DMS53 treated with DMSO at 0.1 percent for 48 hours (cell line): ENCODE measurements around the gene TMEM115.
A peak's percentile ranks its signal among the peaks of the same experiment; 100 is the strongest.

ENCODE experiments used
- DNase-seq: peaks from one replicate; lab custom pipeline; 2025; ENCODE audit not compliant: unreplicated experiment; lab: John Stamatoyannopoulos, UW

Gene TMEM115

DNA sequence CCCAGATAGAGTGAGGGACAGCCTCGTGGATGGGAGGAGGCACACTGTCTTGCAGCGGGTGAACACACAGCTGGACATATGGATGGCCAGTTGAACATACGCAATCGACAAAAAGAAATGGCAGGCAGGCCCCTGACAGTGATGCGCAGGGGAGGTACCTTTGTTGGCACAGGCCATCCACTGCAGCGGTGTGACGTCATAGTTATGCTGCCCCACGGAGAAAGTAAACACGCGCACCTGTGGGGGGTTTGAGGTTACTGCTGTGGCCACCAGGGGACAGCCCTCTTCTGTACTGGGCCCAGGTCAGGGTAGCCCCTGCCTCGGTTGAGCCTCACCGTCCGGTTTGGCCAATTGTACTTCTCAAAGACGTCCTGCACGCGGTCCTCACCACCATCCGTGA, 19.4 kb upstream of the TMEM115 start:
- DNase-seq, result no peak

DNA sequence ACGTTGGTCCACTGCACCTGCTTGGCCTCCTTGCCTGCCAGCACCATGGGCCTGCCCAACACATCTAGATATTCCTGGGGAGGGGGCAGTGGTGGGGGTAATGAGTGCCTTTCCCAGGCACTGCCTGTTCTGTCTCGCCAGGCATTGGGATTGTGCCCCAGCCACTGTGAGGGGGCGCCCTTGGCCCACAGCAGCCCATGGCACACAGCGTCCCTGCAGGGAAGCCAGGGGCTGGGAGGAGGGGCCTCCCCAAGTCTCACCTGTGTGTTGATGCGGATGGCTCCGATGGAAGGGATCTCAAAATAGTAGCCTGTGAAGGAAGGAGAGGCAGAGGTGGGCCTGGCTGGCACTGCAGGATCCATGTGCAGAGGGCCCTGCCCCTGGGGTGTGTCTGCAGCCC, 18.7 kb upstream of the TMEM115 start:
- DNase-seq, result no peak

DNA sequence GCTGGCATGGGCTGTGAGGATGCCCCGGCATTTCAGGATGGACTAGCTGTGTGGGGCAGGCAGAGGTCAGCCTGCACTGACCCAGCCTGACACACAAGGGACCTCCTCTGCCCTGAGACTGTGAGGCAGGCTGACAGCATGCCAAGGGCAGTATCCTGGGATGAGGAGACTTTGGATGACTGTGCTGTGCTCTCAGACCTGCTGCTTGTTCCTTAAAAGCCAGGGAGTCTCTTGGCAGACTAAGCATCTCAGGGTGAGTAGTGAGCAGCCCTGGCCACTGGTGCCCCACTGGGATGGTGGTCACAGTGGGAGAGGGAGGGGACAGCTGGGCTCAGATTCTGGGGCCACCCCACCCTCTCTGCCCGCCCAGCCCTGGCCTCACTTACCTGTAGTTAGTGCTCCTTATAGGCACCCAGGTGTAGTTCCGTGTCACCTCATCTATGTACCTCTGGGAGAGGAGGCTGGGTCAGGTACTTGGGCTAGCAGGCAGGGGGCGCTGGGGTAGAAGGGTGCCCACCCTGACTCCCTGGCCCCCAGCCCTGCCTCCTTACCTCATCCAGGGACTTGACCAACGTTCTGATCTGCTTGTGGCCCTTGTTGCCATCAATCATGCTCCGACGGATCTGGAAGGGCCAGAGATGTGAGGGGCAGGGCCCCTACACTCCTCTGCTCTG, 16.1 kb upstream of the TMEM115 start:
- no peak for DNase-seq

DNA sequence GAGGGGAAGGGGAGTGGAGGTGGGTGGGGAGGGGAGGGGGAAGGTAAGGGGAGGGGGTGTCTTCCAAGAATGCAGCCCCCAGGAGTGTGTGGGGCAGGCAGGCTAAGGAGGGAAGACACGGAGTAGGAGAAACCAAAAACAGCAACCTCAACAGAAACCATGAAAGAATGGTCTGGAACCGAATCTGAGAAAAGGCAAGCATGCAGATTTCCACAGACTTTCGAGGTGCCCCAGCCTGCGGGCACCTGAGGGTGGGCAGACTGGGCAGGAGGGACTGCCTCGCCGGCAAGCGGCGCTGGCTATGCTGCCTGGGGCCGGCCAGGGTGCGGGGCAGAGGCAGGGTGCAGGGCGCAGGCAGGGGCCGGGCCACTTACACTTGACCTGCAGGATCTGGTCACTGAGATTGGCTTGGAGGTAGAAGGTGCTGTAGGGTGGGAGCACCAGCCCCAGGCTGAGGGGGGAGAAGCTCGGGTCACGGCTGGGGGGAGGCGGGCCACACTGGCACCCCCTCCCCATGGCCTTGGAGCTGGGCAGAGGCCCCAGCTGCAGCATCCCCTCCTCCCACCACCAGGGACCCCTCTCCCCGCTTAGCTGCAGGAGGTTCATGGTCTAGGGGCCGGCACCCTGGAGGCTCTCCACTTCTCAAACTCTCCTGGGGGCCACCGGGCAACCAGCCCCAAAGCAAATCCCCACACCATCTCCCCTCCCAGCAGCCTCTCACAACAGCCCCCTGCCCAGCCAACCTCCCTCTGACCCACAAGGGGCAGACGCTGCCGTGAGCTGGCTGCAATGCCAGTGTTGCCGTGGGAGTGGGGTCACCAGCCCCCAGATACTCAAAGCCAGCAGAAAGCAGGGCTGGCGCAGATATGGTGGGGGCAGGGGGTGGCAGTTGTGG, 15.3 kb upstream of the TMEM115 start:
- DNase-seq, result no peak

DNA sequence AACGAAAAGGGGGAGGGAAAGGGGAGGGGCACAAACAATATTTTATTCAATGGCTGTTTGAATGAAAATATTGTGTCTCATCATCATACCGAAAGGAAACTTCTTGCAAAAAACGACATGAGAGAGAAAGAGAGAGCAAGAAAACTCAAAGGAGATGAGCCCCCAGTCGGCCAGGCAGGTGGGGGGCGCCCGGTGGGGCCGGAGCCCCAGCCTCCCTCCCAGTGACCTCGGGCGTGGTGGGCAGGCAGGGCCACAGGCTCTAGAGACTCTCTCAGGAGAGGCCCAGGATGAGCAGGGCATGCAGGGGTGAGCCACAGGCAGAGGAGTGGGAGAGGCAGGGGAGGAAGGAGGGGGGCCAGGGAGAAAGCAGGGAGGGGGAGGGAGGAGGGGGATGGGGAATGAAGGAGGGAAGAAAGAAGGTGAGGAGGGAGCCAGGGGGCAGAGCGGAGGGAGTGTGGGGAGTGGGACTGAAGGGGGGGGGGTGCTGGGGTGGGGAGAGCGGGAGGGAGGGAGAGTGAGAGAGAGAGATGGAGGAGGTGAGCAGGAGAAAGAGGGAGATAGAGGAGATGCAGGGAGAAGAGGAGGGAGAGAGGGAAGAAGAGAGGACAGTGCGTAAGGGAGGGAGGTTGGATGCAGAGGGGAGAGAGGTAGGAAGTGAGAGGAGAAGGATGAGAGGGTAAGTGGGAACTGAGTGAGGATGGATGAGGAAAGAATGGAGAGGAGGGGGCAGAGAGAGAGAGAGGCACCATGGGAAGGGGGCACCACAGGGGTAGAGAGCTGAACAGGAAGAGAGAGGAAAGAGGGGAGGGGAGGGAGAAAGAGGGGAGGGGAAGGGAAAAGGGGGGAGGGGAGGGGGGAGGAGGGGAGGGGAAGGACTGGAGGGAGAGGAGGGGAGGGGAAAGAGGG, 14.1 kb upstream of the TMEM115 start:
- DNase-seq, result no peak

DNA sequence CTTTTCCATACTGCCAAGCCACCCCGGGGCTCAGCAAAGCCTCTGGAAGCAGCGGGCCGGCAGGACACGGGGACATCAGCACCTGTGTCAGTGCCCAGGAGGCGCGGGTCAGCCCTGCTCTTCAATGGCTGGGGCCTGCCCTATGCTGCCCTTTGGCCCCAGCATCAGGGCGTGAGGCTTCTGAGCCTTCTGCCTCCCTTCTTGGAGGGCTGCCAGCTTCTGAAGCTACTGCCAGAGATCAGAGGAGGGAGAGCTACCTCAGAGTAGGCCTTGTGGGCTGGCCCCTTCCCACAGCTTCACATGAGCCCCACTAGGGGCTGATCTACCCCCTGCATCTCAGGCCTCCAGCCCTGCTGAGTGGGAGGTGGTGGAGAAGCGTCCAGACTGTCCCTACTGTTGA, 13.0 kb upstream of the TMEM115 start:
- no peak for DNase-seq

DNA sequence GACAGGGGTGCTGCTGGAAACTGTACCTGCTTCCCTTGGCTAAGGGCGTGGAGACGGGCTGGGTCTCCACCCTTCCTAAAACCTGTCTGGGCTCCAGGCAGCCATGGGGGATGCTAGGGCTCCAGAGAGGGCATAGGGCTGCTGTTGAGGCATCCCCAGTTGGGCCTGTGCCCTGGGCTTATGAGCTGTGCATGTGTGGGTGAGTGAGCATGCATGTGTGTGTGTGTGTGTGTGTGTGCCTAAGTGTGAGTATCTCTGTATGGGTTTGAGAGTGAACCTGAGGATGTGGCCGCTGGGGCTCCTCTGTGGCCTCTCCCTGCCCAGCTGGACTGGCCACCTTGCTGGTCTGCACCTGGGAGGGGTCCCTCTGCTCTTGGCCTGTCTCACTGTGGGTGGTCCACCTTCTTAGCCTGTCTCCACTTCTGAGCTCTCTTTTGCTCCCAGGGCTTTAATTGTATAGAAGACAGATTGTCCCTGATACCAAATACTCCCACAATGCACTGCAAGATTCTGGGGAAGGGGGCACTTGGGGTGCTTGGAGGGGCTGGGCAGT, 11.9 kb upstream of the TMEM115 start:
- DNase-seq, result no peak

DNA sequence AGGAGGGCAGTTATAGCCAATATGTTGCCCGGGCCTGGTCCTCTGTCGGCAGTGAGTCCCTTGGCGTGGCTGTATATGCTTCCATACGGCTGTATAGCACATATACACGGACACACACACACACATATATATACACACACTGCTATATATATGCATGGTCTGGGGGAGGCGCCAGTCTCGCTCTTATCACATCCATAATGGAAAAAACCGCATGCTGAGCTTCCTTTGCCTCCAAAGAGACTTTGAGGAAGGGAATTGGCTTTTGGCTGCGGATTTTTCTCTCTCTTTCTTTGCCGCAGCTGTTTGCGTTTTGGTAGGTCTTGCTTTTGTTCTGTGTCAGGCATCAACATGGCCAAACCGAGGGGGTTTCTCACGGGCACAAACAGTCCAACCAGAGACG, 11.3 kb upstream of the TMEM115 start:
- peak; percentile 6 for DNase-seq

DNA sequence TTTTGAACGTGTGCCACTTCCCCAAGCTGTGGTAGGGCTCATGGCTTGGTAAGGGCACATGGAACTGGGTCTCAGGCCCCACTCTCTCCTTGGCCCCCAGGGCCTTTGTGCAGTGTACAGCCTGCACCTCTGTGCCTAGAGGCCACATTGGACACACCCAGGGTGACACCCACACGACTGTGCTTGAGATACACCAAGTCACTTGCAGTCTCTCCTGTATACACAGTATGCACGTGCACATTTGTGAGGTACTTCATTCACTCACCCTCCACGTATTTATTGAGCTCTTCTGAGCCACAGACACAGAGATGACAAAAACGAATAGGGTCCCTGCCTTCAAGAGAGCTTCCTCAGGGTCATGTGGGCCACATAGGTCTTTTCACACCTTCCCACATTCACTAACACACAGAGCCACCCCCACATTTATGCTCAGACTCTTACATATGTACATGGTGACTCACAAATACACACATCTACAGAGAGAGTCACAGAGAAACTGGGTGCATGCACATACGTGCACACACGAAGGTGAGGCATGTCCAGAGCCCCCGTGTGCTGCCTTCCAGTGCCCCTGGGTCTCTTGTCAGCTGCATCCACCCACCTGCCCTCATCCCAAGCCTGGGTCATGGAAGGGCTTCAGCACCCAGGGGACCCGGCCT, 9.8 kb upstream of the TMEM115 start:
- DNase-seq, result no peak

DNA sequence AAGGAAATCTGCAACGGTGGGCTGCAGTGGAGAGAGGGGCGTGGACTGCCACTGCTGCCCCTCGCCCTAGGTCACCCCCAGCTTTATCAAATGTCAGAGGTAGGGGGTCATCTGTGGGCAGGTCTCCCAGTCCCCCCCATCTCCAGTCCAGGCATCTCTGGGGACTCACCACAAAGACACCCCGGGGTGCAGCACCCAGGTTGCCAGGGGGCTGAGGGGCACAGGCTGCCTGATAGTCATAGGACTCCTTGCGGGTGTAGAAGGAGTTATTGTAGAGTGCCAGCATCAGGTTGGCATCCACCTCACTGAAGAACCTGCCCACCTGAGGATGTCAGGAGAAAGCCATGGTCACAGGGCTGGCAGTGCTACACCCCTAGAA, 6.5 kb upstream of the TMEM115 start:
- DNase-seq, result no peak

DNA sequence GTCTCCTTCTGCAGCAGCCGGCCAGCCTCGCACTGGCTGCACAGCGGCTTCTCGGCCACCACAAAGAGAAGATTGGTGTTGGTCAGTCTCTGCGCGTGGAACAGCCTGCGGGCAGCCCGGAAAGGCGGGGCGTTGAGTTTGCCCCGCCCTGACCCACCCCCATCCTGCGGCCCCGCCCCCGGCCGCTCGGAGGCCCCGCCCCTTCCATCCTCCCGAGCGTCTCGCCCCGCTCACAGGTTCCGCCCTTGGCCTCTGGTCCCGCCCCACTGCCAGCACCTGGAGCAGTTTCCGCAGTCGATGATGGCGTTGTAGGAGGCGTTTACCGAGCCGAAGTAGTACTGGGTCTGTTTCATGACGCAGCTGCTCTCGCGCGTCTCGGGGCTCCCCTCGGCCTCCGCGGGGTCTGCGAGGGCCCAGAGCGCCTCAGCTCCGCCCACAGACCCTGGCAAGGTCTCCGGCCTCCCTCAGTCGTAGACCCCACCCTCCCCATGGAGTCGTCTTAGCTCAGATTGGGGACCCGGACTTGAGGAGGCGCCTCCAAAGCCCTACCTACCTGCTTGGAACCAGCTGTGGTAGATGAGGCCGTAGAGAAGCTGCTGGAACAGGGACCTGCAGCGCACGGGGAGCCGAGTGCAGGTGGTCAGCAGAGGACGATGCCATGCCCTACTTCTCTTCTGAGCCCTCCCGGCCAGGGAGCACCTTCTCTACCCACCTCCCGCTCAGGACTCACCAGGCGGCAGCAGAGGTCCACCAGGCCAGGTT, 5.9 kb upstream of the TMEM115 start:
- DNase-seq, result no peak

DNA sequence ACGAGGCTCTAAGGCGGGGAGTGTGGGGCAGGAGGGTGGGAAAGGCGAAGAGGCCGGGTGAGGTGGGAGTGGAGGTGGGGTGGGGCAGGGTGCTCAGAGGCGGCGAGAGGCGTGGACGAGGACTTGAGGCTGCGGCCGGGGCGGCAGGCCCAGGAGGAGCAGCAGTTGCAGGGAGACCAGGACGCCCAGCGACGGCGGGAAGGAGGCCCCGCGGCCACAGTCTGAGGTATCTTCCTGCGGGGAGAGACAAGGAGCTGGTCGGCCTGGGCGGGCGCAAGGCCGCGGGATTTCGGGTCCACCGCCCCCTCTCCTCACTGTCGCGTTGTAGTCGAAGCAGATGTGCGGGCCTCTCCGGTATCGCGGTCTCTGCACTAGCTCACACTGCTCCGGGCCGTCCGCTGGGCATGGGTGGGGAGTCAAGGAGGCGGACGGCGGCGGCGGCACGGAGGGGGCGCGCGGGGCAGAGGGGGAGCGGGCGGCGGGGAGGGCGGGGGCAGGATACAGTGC, 5.3 kb upstream of the TMEM115 start:
- DNase-seq, result no peak

DNA sequence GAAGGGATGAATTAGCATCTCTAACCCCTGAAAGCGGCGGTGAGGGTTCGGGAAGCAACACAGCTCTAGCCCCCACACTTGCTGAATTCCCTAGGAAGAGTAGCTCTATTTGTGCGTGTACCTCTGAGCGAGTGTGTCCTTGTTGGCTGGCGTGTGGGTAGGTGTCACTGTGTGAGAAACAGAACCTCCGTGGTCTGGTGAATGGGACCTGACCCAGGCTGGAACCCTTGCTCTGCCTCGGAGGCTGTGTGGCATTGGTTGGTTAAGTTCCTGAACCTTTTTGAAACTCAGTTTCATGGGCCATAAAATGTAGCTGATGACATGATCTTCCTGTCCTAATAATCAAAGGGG, 414 bp upstream of the TMEM115 start:
- DNase-seq, result no peak

DNA sequence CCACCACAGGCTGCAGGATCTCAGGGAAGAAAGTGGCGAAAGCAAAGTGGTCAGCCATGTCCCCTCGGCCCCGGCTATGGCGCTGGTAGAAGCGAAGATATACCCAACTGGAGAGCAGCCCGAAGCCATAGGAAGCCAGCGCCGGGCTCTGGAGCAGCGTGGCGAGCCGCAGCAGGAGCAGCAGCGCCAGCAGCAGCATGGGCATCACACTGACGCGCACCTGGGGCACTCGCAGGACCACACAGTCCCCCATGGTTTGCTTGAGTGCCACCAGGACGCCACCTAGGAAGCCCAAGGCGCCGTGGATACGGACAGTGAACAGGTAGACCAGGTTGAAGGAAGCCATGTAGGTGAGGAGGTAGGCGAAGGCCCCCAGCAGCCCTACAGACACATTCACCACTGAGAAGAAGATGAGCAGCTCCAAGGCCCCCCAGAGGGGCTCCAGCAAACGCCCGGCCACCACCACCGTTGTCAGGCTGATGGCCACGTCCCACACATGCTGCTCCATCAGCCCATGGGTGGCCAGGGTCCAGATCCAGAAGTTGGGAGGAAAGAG, 888 bp downstream of the TMEM115 start:
- no peak for DNase-seq

DNA sequence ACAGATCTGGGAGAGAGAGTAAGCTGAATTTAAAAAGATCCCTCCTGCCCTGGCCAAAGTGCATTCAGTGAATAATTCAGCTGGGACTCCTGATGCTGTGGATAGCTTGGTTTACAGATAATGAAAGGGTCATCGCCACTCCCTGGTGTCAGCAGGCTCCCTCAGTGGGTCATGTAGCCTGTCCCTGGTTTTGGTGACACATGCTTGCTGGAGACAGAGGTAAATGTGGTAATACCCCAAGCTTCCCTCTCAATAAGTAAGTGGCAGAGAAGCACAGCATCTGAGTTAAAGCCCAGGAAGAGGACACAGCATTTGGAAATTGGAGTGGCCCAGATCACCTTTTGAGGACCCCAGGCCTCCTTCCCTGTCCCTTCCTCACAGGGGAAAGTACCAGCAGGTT, 1.8 kb downstream of the TMEM115 start:
- no peak for DNase-seq

DNA sequence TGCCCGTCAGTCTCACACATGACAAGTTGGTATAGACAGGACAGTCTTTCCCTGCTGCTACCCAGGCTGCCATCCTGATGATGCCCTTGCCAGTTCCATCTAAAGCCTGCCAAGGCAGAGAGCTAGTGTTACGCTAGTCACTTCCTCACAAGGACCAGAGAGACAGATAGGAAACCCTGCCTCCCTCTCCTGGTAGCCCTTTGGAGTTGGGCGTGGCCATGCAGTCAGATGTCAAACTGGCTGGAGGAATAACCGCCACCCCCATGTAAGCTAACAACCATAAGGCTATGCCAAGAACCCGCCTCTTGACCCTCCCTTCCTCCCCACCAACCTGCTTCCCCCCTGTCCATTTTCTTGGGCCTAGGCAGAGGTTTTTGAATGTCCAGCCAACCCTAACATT, 2.8 kb downstream of the TMEM115 start:
- no peak for DNase-seq

DNA sequence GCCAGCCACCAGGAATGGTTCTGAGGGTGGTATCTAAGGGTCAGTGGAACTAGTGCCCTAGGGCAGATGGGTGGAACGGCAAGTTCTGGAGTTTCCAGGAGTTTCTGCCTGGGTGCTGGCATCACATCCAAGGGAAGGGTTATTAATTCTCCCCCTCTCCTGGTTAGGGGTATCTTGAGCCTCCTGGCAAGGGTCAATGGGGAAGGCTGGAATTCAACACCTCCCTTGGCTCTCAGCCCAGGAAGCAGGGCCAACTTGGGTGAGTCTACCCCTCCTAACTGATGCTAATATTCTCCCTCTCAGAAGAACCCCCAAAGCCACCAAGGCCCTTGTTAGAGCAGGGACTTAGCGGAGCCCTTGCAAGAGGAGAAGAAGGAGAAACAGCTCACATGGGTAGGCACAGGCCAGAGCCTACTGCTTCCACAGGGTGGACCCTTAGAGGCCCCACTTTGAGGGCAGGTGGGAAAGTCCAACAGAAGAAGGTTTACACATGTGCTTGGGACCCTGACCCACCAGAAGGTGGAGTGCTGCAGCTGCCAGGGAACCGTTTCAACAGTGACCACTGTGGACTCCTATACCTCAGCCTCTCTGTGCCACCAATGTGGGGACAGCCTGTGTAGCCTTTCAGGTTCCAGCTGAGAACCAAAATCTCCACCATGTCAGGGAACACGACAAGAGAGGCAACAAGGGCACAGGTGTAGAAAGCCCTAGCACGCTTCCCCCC, 3.3 kb downstream of the TMEM115 start:
- DNase-seq, result no peak

DNA sequence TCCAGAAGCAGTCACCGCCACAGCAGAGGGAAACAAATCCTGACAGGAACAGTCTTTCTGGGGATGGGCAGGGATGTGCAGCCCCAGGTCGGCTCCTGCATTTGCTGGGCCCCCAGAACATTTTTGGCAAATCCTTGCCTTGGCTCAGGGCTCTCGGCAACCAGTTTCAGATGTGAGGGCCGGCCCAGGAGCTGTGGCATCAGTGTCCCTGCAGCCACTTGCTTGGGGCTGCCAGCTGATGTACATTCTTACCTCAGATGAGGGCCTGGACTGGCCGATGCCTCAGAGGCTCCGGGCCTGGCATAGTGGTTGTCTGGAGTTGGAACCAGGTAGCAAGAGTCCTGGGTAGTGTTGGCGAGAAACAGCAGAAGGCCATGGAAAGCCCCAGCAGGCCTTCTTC, 4.5 kb downstream of the TMEM115 start:
- no peak for DNase-seq

DNA sequence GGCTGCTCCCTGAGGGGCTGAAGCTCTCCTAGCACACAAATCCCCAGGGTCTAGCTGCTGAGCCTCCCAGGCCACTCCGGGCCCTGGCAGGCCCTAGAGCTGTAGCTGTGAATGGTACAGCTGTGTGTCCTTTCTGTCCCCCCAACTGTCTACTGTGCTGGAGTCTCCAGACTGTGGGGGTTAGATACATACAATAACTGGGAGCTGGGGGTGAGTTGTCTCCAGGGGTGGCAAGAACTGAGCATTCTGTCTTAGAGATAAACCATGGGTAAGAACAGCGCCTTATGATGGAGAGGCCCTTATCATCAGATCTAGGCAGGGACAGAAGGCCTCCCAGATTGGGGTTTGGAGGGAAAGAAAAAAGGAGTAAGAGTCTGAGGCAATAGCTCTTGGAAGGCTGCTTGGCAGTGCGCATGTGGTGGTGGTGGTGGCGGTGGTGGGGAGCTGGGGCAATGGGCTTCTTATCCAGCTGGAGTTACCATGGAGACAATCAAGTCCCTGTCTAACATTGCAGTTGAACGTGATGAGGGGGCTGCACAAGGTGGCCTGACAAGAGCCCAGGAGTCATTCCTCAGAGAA, 5.0 kb downstream of the TMEM115 start:
- no peak for DNase-seq
